Nephron progenitor cell (in vitro differentiated cells): Measurements from ENCODE around the gene SPAM1.

ENCODE experiments used
- DNase-seq: peaks from one replicate; pipeline ENCODE4 v3.0.0; 2021
- H3K27ac Mint-ChIP-seq: 2 replicates; pipeline ENCODE4 v1.8.0; 2021; ENCODE audit warnings: mild to moderate bottlenecking, moderate library complexity, mixed read lengths
- H3K27me3 Mint-ChIP-seq: 2 replicates; pipeline ENCODE4 v1.8.0; 2021; ENCODE audit warnings: mild to moderate bottlenecking, low read depth, mixed read lengths; ENCODE audit not compliant: poor library complexity
- H3K36me3 Mint-ChIP-seq: 2 replicates; pipeline ENCODE4 v1.8.0; 2021; ENCODE audit warnings: low read depth, mixed read lengths
- H3K4me1 Mint-ChIP-seq: 2 replicates; pipeline ENCODE4 v1.8.0; 2021; ENCODE audit warnings: mixed read lengths
- H3K4me3 Mint-ChIP-seq: 2 replicates; pipeline ENCODE4 v1.8.0; 2021; ENCODE audit warnings: mild to moderate bottlenecking, moderate library complexity, mixed read lengths
- H3K9me3 Mint-ChIP-seq: 2 replicates; pipeline ENCODE4 v1.8.0; 2021; ENCODE audit warnings: mild to moderate bottlenecking, moderate library complexity, mixed read lengths
- CTCF ChIP-seq: fragments of 200-600 bp; sonication (generic); IDR thresholded peaks from 2 replicates; pipeline ENCODE4 v1.5.0; 2021; ENCODE audit warnings: antibody characterized with exemption

SPAM1 gene

DNA sequence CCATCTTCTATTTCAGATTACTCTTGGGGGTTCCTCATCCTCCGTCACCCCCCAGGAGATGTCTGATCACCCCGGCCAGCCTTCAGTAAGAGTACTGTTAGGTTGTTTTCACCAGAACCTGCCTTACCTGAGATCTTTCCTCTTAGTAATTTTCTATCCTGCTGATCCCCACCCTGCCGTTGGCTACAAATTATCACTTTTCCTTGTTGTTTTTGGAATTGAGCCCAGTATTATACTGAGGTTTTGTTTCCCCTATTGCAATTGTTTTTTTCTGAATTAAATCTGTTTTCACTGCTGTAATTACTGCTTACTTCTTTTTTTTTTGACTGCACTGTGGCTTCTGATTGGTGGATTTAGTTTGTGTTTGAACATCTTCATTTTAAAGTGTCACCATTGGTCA lies 14.7 kb downstream of the SPAM1 start:
- Mint-ChIP-seq H3K4me3 (no peak overlapping the region), H3K36me3 (no peaks in the 10 kb centered on the region), H3K9me3 (peaks cover 6% of the 10 kb centered on the region), H3K27me3 (peaks cover 3% of the 10 kb centered on the region), H3K4me1 (no peaks in the 10 kb centered on the region), H3K27ac (no peak overlapping the region)
- no peak for DNase-seq
- no peak for TF ChIP-seq CTCF

- H3K9me3 Mint-ChIP-seq, result no peaks in the 10 kb centered on the region
- H3K4me1 Mint-ChIP-seq, result peaks cover 6% of the 10 kb centered on the region
- no peak for TF ChIP-seq CTCF
- H3K27me3 Mint-ChIP-seq, result peaks cover 3% of the 10 kb centered on the region
- no peaks in the 10 kb centered on the region for H3K36me3 Mint-ChIP-seq
- H3K4me3 Mint-ChIP-seq, result no peak overlapping the region
- no peak for DNase-seq
- no peak overlapping the region for H3K27ac Mint-ChIP-seq
Observed at GRCh38 chr7:123941391-123942180, 16.5 kb downstream of the SPAM1 start.

GRCh38 chr7:123944395-123944794 lies 19.4 kb downstream of the SPAM1 start:
- no peak for DNase-seq
- H3K9me3 Mint-ChIP-seq, result no peaks in the 10 kb centered on the region
- no peaks in the 10 kb centered on the region for H3K36me3 Mint-ChIP-seq
- peaks cover 6% of the 10 kb centered on the region for H3K4me1 Mint-ChIP-seq
- TF ChIP-seq CTCF, result no peak
- H3K27me3 Mint-ChIP-seq, result peaks cover 3% of the 10 kb centered on the region
- H3K27ac Mint-ChIP-seq, result no peak overlapping the region
- no peak overlapping the region for H3K4me3 Mint-ChIP-seq

DNA sequence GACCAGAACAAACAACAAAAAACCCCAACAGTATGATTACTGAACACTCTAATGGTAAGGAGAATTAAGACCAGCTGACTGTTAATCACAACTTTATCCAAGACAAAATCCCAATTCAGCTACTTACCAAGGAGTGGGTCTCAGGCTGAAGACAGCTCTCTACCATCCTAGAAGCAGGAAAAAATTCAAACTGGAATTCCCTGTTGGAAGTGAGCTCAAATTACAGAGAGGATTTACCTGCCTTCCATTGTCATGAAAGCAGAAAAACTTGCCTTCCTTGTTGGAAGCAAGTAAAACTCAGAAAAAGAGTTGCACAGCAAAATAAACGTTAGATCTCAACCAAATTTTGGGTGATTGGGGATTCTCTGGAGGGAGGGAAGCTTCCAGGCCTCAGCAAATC lies 20.9 kb downstream of the SPAM1 start:
- no peak for DNase-seq
- H3K4me3 Mint-ChIP-seq, result no peak overlapping the region
- H3K27me3 Mint-ChIP-seq, result peaks cover 3% of the 10 kb centered on the region
- H3K9me3 Mint-ChIP-seq, result no peaks in the 10 kb centered on the region
- no peak overlapping the region for H3K27ac Mint-ChIP-seq
- no peak for TF ChIP-seq CTCF
- no peaks in the 10 kb centered on the region for H3K36me3 Mint-ChIP-seq
- H3K4me1 Mint-ChIP-seq, result peaks cover 6% of the 10 kb centered on the region

DNA sequence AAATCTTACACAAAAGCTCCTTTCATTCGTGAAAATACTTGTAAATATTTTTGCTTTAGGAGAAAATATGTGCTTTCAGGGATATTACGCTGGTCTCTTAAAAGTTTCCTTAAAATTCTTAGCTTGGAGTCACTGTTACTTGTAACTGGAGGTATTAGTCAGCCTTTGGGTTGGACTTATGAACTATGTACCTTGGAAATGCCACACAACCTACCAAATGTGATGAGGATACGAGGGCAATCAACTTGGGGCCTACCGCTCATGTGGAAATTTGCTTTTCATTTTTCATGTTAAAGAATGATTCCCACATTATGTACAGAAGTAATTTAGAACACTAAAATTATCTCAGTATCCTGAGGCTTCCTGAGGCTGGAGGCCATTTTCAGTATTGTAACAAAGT lies 23.1 kb downstream of the SPAM1 start:
- H3K36me3 Mint-ChIP-seq, result no peaks in the 10 kb centered on the region
- no peaks in the 10 kb centered on the region for H3K9me3 Mint-ChIP-seq
- H3K4me1 Mint-ChIP-seq, result peaks cover 6% of the 10 kb centered on the region
- TF ChIP-seq CTCF, result no peak
- H3K27me3 Mint-ChIP-seq, result peaks cover 3% of the 10 kb centered on the region
- H3K27ac Mint-ChIP-seq, result no peak overlapping the region
- H3K4me3 Mint-ChIP-seq, result no peak overlapping the region
- no peak for DNase-seq

- Mint-ChIP-seq H3K27me3 (peaks cover 3% of the 10 kb centered on the region), H3K27ac (no peak overlapping the region), H3K4me3 (no peak overlapping the region), H3K4me1 (no peaks in the 10 kb centered on the region), H3K9me3 (no peaks in the 10 kb centered on the region), H3K36me3 (no peaks in the 10 kb centered on the region)
- no peak for TF ChIP-seq CTCF
- no peak for DNase-seq
Observed at GRCh38 chr7:123958186-123958703, 33.2 kb downstream of the SPAM1 start.
